Measurements from ENCODE around the gene CLTCL1.

- TF ChIP-seq POLR2AphosphoS5 (IDR thresholded peaks at IDR 0.05; ENCODE audit: insufficient read depth in 1 of 2, low read depth in 1 of 2) (no peak), POLR2A (IDR thresholded peaks at IDR 0.05) (no peak)
These were observed 61.9 kb downstream of the CLTCL1 start for GRCh38 chr22:19229600-19229999.
